Neutrophil (primary cell): Measurements from ENCODE around the gene GSTM2.
"Not testable (repeated sequence)": the region's sequence is repeated elsewhere in the genome, so short reads cannot be mapped to it uniquely, and the experiment has no call there.

ENCODE experiments used
- H3K27ac ChIP-seq: fragments of 200-600 bp; sonication (generic); 2 replicates; pipeline ENCODE4 v1.5.1; 2016; ENCODE audit warnings: mild to moderate bottlenecking, moderate library complexity
- H3K27me3 ChIP-seq: fragments of 200-600 bp; sonication (generic); 2 replicates; pipeline ENCODE4 v1.6.0; 2016; ENCODE audit warnings: mild to moderate bottlenecking
- H3K36me3 ChIP-seq: fragments of 200-600 bp; sonication (generic); 2 replicates; pipeline ENCODE4 v1.5.1; 2017
- H3K4me1 ChIP-seq, 2 experiments: fragments of 200-600 bp in 1 of 2; sonication (generic) in 1 of 2; 1 replicate in 1 of 2; 2 replicates in 1 of 2; pipeline versions ENCODE4 v1.5.1 to v1.6.1; 2013 to 2016; ENCODE audit warnings: low read depth in 1 of 2, low read length in 1 of 2, mild to moderate bottlenecking in 1 of 2, moderate library complexity in 1 of 2; ENCODE audit not compliant: control insufficient read depth in 1 of 2, insufficient read depth in 1 of 2
- H3K4me3 ChIP-seq, 2 experiments: fragments of 200-600 bp in 1 of 2; sonication (generic) in 1 of 2; 1 replicate in 1 of 2; 2 replicates in 1 of 2; pipeline ENCODE4 v1.5.1; 2013 to 2016; ENCODE audit warnings: low read depth in 1 of 2, low read length in 1 of 2, mild to moderate bottlenecking in 1 of 2, moderate library complexity in 1 of 2
- H3K9me3 ChIP-seq: fragments of 200-600 bp; sonication (generic); 2 replicates; pipeline ENCODE4 v1.5.1; 2016
- TF ChIP-seq, protein P1 (sequence below): fragments of 200-600 bp; sonication (generic); IDR thresholded peaks from 2 replicates; pipeline ENCODE4 v1.5.1; 2016; ENCODE audit warnings: antibody characterized with exemption

The GSTM2 gene

DNA sequence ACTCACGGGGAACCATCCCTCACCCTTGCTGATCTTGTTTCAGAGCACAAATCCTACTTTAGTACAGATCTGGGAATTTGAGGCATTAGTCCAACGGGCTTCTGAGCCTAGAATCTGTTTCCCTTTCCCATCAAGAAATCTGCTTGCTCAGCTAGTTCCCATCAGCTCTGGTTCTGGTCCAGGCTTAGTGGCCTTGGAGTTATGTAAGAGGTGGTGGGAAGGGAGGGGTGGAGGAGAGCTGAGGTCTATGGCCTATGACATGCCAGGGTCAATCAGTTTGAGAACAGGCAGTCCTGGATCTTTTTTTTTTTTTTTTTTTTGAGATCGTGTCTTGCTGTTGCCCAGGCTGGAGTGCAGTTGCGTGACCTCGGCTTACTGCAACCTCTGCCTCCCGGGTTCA lies 23.9 kb downstream of the GSTM2 start:
- Histone ChIP-seq H3K36me3 (no peaks in the 10 kb centered on the region), H3K27me3 (no peaks in the 10 kb centered on the region), H3K27ac (no peak overlapping the region), H3K4me1 (no peaks in the 10 kb centered on the region), H3K4me3 (no peak overlapping the region), H3K9me3 (no peaks in the 10 kb centered on the region)
- TF ChIP-seq, protein P1, sequence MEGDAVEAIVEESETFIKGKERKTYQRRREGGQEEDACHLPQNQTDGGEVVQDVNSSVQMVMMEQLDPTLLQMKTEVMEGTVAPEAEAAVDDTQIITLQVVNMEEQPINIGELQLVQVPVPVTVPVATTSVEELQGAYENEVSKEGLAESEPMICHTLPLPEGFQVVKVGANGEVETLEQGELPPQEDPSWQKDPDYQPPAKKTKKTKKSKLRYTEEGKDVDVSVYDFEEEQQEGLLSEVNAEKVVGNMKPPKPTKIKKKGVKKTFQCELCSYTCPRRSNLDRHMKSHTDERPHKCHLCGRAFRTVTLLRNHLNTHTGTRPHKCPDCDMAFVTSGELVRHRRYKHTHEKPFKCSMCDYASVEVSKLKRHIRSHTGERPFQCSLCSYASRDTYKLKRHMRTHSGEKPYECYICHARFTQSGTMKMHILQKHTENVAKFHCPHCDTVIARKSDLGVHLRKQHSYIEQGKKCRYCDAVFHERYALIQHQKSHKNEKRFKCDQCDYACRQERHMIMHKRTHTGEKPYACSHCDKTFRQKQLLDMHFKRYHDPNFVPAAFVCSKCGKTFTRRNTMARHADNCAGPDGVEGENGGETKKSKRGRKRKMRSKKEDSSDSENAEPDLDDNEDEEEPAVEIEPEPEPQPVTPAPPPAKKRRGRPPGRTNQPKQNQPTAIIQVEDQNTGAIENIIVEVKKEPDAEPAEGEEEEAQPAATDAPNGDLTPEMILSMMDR = no peak

GRCh38 chr1:109694400-109694799 lies 26.5 kb downstream of the GSTM2 start:
- not testable (repeated sequence) for H3K36me3 ChIP-seq, H3K27ac ChIP-seq, H3K4me3 ChIP-seq, H3K4me1 ChIP-seq, H3K27me3 ChIP-seq, H3K9me3 ChIP-seq

GRCh38 chr1:109695138-109695537 lies 27.3 kb downstream of the GSTM2 start:
- not testable (repeated sequence) for H3K4me1 ChIP-seq, H3K36me3 ChIP-seq, H3K4me3 ChIP-seq, H3K27me3 ChIP-seq, H3K9me3 ChIP-seq, H3K27ac ChIP-seq

GRCh38 chr1:109697066-109697465 lies 29.2 kb downstream of the GSTM2 start:
- H3K27me3 ChIP-seq = no peaks in the 10 kb centered on the region
- no peaks in the 10 kb centered on the region for H3K9me3 ChIP-seq
- H3K4me1 ChIP-seq = no peaks in the 10 kb centered on the region
- no peak overlapping the region for H3K27ac ChIP-seq
- H3K4me3 ChIP-seq = no peak overlapping the region
- TF ChIP-seq, protein P1 = no peak
- H3K36me3 ChIP-seq = no peaks in the 10 kb centered on the region

- not testable (repeated sequence) for H3K9me3 ChIP-seq, H3K27ac ChIP-seq, H3K27me3 ChIP-seq, H3K4me1 ChIP-seq, H3K4me3 ChIP-seq, H3K36me3 ChIP-seq
Measured at GRCh38 chr1:109697861-109698260, 30.0 kb downstream of the GSTM2 start.

GRCh38 chr1:109702940-109703339 lies 35.1 kb downstream of the GSTM2 start:
- H3K4me3 ChIP-seq, H3K27ac ChIP-seq, H3K9me3 ChIP-seq, H3K36me3 ChIP-seq, H3K27me3 ChIP-seq, H3K4me1 ChIP-seq: not testable (repeated sequence)

DNA sequence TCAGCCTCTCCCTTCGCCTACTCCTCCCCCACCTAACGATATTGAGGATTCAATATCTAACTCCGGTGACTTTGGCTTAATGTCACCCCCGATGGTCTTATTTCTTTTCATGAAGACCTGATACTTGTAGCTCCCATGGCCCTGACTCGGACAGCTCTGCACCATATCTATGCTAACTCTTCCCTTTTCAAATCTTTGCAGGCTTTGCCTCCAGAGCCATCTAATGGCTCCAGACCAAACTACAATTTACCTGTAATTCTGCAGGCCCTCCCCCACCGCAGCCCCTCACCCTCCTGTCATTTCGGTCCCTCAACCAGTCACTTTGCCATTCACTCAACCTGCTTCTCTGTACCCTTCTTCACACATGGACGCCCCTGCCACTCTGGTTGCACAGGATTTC lies 36.3 kb downstream of the GSTM2 start:
- H3K4me1 ChIP-seq = no peaks in the 10 kb centered on the region
- H3K27ac ChIP-seq = no peak overlapping the region
- peaks cover 13% of the 10 kb centered on the region for H3K9me3 ChIP-seq
- TF ChIP-seq, protein P1 = no peak
- no peak overlapping the region for H3K4me3 ChIP-seq
- H3K27me3 ChIP-seq = no peaks in the 10 kb centered on the region
- H3K36me3 ChIP-seq = no peaks in the 10 kb centered on the region

DNA sequence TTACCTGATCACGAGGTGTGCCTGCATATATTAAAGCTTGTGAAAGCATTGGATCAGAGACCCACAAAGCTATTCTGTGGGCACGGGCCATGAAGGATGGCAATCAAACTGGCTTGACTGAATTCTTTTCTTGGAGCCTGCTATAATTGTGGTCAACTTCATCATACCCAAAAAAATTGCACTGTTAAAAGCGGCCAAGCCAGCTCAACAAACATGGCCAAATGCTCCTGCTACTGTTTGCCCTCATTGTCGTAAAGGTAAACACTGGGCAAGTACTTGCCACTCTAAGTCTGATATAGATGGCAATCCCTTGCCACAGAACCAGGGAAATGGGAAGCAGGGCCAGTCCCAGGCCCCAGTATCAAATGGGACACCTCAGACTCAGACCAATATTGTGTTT lies 37.6 kb downstream of the GSTM2 start:
- Histone ChIP-seq H3K4me3 (no peak overlapping the region), H3K27ac (no peak overlapping the region), H3K4me1 (no peaks in the 10 kb centered on the region), H3K27me3 (no peaks in the 10 kb centered on the region), H3K9me3 (peaks cover 13% of the 10 kb centered on the region), H3K36me3 (no peaks in the 10 kb centered on the region)
- TF ChIP-seq, protein P1 = no peak

- H3K36me3 ChIP-seq, H3K4me3 ChIP-seq: not testable (repeated sequence)
- peaks cover 13% of the 10 kb centered on the region for H3K9me3 ChIP-seq
Measured at GRCh38 chr1:109708949-109709348, 41.1 kb downstream of the GSTM2 start.

DNA sequence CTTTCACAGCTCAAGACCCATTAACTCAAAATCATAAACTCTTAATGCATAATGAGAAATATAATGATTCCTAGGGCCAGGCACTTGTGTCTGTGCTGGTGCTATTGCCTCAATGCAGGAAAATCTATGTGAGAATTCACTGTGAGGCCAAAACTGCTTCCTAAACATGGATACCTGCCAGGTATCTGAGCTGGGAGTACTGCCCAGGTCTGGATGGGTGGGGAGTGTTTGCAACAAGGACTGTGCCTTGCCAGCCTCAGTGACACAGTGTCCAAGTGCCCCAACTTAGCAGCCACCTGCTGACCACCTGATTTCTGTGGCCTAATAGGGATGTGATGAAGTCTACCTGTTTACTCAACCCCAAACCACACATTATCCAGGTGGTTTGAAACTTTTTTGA lies 42.0 kb downstream of the GSTM2 start:
- not testable (repeated sequence) for H3K4me3 ChIP-seq, H3K27ac ChIP-seq, H3K36me3 ChIP-seq, H3K4me1 ChIP-seq
- H3K27me3 ChIP-seq = peaks cover 14% of the 10 kb centered on the region
- H3K9me3 ChIP-seq = peaks cover 13% of the 10 kb centered on the region

More at GRCh38 chr1:109708949-109709348, 41.1 kb downstream of the GSTM2 start:
- not testable (repeated sequence) for H3K27ac ChIP-seq, H3K4me1 ChIP-seq
- H3K27me3 ChIP-seq = peaks cover 14% of the 10 kb centered on the region
